OCI-LY1 (cell line): ENCODE measurements around the gene STX18.

Source experiments
- H2AFZ ChIP-seq: fragments of 200-600 bp; sonication (generic), shearing (Covaris generic); 2 replicates; pipeline ENCODE4 v1.6.0; 2014; ENCODE audit warnings: antibody characterized with exemption, mild to moderate bottlenecking, low read length
- H3F3A ChIP-seq: fragments of 200-600 bp; sonication (generic), shearing (Covaris generic); 2 replicates; pipeline ENCODE4 v1.6.0; 2014; ENCODE audit warnings: mild to moderate bottlenecking, antibody characterized with exemption, low read length, moderate library complexity; ENCODE audit not compliant: insufficient read depth
- H3K27ac ChIP-seq: fragments of 200-600 bp; sonication (generic); 2 replicates; pipeline ENCODE4 v1.5.1; 2014; ENCODE audit warnings: low read length, mixed run types, mild to moderate bottlenecking, low read depth; ENCODE audit not compliant: poor library complexity, severe bottlenecking
- H3K27me3 ChIP-seq: fragments of 200-600 bp; sonication (generic); 2 replicates; pipeline ENCODE4 v1.6.0; 2014; ENCODE audit warnings: antibody characterized with exemption, mild to moderate bottlenecking, low read length, moderate library complexity; ENCODE audit not compliant: insufficient read depth
- H3K36me3 ChIP-seq: fragments of 200-600 bp; sonication (generic); 2 replicates; pipeline ENCODE4 v1.6.1; 2014; ENCODE audit warnings: mild to moderate bottlenecking, antibody characterized with exemption, low read length, moderate library complexity, mixed read lengths; ENCODE audit not compliant: insufficient read depth
- H3K4me1 ChIP-seq: fragments of 200-600 bp; sonication (generic); 2 replicates; pipeline ENCODE4 v1.5.1; 2014; ENCODE audit warnings: mild to moderate bottlenecking, low read length, moderate library complexity; ENCODE audit not compliant: insufficient read depth, severe bottlenecking
- H3K4me2 ChIP-seq: fragments of 200-600 bp; sonication (generic), shearing (Covaris generic); 2 replicates; pipeline ENCODE4 v1.6.1; 2014; ENCODE audit warnings: low read length
- H3K4me3 ChIP-seq: fragments of 200-600 bp; sonication (generic); 2 replicates; pipeline ENCODE4 v1.5.1; 2014; ENCODE audit warnings: low read length, low read depth, mild to moderate bottlenecking, mixed read lengths; ENCODE audit not compliant: poor library complexity, severe bottlenecking
- H3K79me2 ChIP-seq: fragments of 200-600 bp; shearing (Covaris generic); 2 replicates; pipeline ENCODE4 v1.6.1; 2016; ENCODE audit warnings: mixed run types, low read length, mixed read lengths; ENCODE audit not compliant: insufficient read depth
- H3K9ac ChIP-seq: fragments of 200-600 bp; sonication (generic), shearing (Covaris generic); 2 replicates; pipeline ENCODE4 v1.6.1; 2014; ENCODE audit warnings: mild to moderate bottlenecking, low read length, mixed read lengths
- H3K9me2 ChIP-seq: fragments of 200-600 bp; sonication (generic), shearing (Covaris generic); 2 replicates; pipeline ENCODE4 v1.6.1; 2014; ENCODE audit warnings: low read depth, mild to moderate bottlenecking, low read length, mixed read lengths
- H3K9me3 ChIP-seq: fragments of 200-600 bp; shearing (Covaris generic); 2 replicates; pipeline ENCODE4 v1.6.1; 2014; ENCODE audit warnings: low read length, mixed read lengths
- H4K20me1 ChIP-seq: fragments of 200-600 bp; sonication (generic), shearing (Covaris generic); 2 replicates; pipeline ENCODE4 v1.6.0; 2016; ENCODE audit warnings: mild to moderate bottlenecking, low read length; ENCODE audit not compliant: insufficient read depth
- CTCF ChIP-seq: fragments of 200-600 bp; sonication (generic), shearing (Covaris generic); IDR thresholded peaks from 2 replicates; pipeline ENCODE4 v1.5.1; 2017; ENCODE audit warnings: mild to moderate bottlenecking, antibody characterized with exemption, low read length, moderate library complexity, mixed read lengths
- EZH2 ChIP-seq: fragments of 200-600 bp; sonication (generic), shearing (Covaris generic); IDR thresholded peaks from 2 replicates; pipeline ENCODE4 v1.8.0; 2017; ENCODE audit warnings: borderline replicate concordance, mixed run types, mild to moderate bottlenecking, antibody characterized with exemption, low read length, moderate library complexity, mixed read lengths

STX18 gene

DNA sequence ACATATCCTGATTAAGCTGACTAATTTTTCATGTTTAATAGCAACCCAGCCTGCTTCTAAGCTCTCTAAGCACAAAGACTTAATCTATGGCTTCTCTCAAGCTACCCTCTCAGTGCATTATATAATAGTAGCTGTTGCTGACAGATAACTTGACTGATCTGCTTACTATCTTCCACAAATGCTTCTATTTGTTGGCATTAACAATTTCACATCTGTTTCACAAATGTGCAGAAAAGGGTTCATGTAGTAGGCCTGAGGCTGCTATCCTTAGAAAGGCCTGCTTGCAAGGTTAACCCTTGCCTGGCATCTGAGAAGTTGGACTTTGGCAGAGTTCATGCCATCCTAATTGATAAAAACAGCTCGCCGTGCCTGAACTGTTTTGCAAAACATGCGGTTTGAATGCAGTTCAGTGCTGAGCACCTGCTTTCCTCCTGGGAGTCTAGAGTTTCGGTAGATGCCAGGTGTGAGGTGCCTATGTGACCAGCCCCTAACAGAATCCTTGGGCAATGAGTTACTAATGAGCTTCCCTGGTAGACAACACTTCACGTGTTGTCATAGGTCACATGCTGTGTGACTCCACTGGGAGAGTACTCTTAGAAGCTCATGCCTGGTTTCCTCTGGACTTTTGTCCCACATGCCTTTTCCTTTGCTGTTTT is 86.5 kb downstream of the STX18 start:
- H3K9me2 ChIP-seq = no peaks in the 10 kb centered on the region
- H3K27ac ChIP-seq = peak overlapping the region; percentile 83
- no peaks in the 10 kb centered on the region for H3K27me3 ChIP-seq
- H3K9me3 ChIP-seq = no peaks in the 10 kb centered on the region
- H3K4me1 ChIP-seq = peaks cover 34% of the 10 kb centered on the region
- peaks cover 29% of the 10 kb centered on the region for H3K36me3 ChIP-seq
- no peaks in the 10 kb centered on the region for H3F3A ChIP-seq
- H3K4me3 ChIP-seq = no peak overlapping the region
- TF ChIP-seq CTCF = no peak
- TF ChIP-seq EZH2 = no peak
- H3K9ac ChIP-seq = peak overlapping the region; percentile 40; the same call in 1 of the 2 replicates
- H2AFZ ChIP-seq = no peak overlapping the region
- H3K79me2 ChIP-seq = no peaks in the 10 kb centered on the region
- H4K20me1 ChIP-seq = no peaks in the 10 kb centered on the region
- H3K4me2 ChIP-seq = peak overlapping the region; percentile 9; the same call in 1 of the 2 replicates

- Histone ChIP-seq H3K9me3 (no peaks in the 10 kb centered on the region), H3K4me2 (no peak overlapping the region), H2AFZ (no peak overlapping the region), H4K20me1 (no peaks in the 10 kb centered on the region), H3K27ac (no peak overlapping the region), H3K79me2 (no peaks in the 10 kb centered on the region), H3F3A (no peaks in the 10 kb centered on the region), H3K27me3 (no peaks in the 10 kb centered on the region), H3K9me2 (no peaks in the 10 kb centered on the region), H3K36me3 (no peaks in the 10 kb centered on the region), H3K4me1 (no peaks in the 10 kb centered on the region), H3K4me3 (no peak overlapping the region), H3K9ac (no peak overlapping the region)
- TF ChIP-seq EZH2 (no peak), CTCF (no peak)
Measured at GRCh38 chr4:4446434-4446833, 95.4 kb downstream of the STX18 start.

- Histone ChIP-seq H3K9me3 (no peaks in the 10 kb centered on the region), H3K27ac (no peak overlapping the region), H3K36me3 (no peaks in the 10 kb centered on the region), H2AFZ (no peak overlapping the region), H3K9ac (no peak overlapping the region), H3K4me2 (no peak overlapping the region), H3K4me3 (no peak overlapping the region), H3K9me2 (no peaks in the 10 kb centered on the region), H3K27me3 (no peaks in the 10 kb centered on the region), H3K4me1 (no peaks in the 10 kb centered on the region), H4K20me1 (no peaks in the 10 kb centered on the region), H3K79me2 (no peaks in the 10 kb centered on the region), H3F3A (no peaks in the 10 kb centered on the region)
- TF ChIP-seq EZH2 (no peak), CTCF (no peak)
Measured at GRCh38 chr4:4443821-4444220, 98.0 kb downstream of the STX18 start.
